IMR-90 (cell line): ENCODE measurements around the gene MRPS33. TPM values are rescaled to one million over a fixed set of nuclear protein-coding genes. Genes with fewer than 3 reads are reported as not detected.

Experiments
- ELK1 ChIP-seq: fragments of 150-350 bp; IDR thresholded peaks from 2 replicates; pipeline ENCODE4 v1.6.1; 2016; ENCODE audit warnings: low read depth, mild to moderate bottlenecking, low read length, moderate library complexity, borderline replicate concordance
- FOS ChIP-seq: fragments of 150-350 bp; IDR thresholded peaks from 2 replicates; pipeline ENCODE4 v1.6.1; 2016; ENCODE audit warnings: low read depth, low read length
- POLR2A ChIP-seq: IDR thresholded peaks from 2 replicates; pipeline ENCODE4 v1.6.1; 2012; ENCODE audit warnings: mild to moderate bottlenecking, low read depth, low read length
- RCOR1 ChIP-seq: IDR thresholded peaks from 2 replicates; pipeline ENCODE4 v1.6.1; 2012; ENCODE audit warnings: mild to moderate bottlenecking, low read length, improper control_type of control experiment; ENCODE audit not compliant: insufficient replicate concordance
- RFX5 ChIP-seq: IDR thresholded peaks from 2 replicates; pipeline ENCODE4 v1.8.0; 2012; ENCODE audit warnings: low read depth, mild to moderate bottlenecking, low read length, moderate library complexity
- SMC3 ChIP-seq: fragments of 150-350 bp; IDR thresholded peaks from 2 replicates; pipeline ENCODE4 v1.6.1; 2016; ENCODE audit warnings: low read depth, mild to moderate bottlenecking, antibody characterized with exemption, low read length, moderate library complexity
- polyA plus RNA-seq, 3 experiments: library from polyadenylated mRNA; depleted of rRNA; stranded (reverse); fragments of >200 nt; gene quantifications; 2 replicates each; pipeline ENCODE4 v1.2.3, GENCODE V29; 2012; ENCODE audit warnings: low replicate concordance in 1 of 3
- total RNA-seq: library from RNA; depleted of rRNA; stranded (reverse); fragments of >200 nt; gene quantifications from 2 replicates; pipeline ENCODE4 v1.2.3, GENCODE V29; 2012

MRPS33 gene
- total and polyA plus RNA-seq, 2 of the 4 experiments (the other 2 are of a cell fraction): 14.5 to 33.8 TPM

DNA sequence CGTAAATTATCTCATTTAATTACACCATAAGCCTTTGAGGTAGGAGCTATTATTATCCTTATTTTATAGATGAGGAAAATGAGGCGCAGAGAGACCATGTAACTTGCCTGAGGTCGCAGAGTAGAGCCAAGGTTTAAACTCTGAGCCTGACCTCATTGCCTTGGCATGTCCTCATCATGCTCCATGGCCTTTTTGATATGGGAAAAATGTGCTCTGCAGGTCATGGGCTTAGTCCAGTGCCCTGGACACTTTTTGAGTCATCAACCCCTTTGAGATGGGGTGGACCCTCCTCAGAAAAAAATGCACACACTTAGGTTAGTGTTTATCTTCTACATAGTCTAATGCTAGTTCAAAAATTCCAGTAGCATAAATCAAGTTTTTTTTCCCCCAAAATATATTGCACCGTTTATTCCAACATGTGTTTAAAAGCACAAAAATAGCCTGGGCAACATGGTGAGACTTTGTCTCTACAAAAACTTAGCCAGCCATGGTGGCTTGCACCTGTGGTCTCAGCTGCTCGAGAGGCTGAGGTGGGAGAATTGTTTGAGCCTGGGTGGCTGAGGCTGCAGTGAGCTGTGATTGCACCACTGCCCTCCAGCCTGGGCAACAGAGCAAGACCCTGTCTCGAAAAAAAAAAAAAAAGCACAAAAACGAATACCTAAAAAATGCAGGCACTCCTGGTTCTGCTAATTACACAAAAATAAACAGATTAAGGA is 30.5 kb upstream of the MRPS33 start (continued):
- TF ChIP-seq RCOR1: no peak
- no peak for TF ChIP-seq RFX5
- no peak for TF ChIP-seq FOS
- TF ChIP-seq ELK1: no peak
- no peak for TF ChIP-seq POLR2A
- no peak for TF ChIP-seq SMC3
